GM12873 (cell line): ENCODE results near the gene HIP1.

Experiments used
- CTCF ChIP-seq: IDR thresholded peaks from 2 replicates; pipeline ENCODE4 v1.5.1; 2012; ENCODE audit warnings: low read depth, mild to moderate bottlenecking, moderate library complexity, low read length, control low read depth; ENCODE audit not compliant: insufficient read depth; ENCODE audit errors: missing control alignments

HIP1 gene

GRCh38 chr7:75699993-75700392, 38.7 kb downstream of the HIP1 start:
- TF ChIP-seq CTCF = no peak

- no peak for TF ChIP-seq CTCF
Observed at GRCh38 chr7:75698358-75698757, 40.4 kb downstream of the HIP1 start.

GRCh38 chr7:75696263-75697037, 42.3 kb downstream of the HIP1 start:
- no peak for TF ChIP-seq CTCF

- no peak for TF ChIP-seq CTCF
Observed at GRCh38 chr7:75694638-75695399, 43.9 kb downstream of the HIP1 start.

DNA sequence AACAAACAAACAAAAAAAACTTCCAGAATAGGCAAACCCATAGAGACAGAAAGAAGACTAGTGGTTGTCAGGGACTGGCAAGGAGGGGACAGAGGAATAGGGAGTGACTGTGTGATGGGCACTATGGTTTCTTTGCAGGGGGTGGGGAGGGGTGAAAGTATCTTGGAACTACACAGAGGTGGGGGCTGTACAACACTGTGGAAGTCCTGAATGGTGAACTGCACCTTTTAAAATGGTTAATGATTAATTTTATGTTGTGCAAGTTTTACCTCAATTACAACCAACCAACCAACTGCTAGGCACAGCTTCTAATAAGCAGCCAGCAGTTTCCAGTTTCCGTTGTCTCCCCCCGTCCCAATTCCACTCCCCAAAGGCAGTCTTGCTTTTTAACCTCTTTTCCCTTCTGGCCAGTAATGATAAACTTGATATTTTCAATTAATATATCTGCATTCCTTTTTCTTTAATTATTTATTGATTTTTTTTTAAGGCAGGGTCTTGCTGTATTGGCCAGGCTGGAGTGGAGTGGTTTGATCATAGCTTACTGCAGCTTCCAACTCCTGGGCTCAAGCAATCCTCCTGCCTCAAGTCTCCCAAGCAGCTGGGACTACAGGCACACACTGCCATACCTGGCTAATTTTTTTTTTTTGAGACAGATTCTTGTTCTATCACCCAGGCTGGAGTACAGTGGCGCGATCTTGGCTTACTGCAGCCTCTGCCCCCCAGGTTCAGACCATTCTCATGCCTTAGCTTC, 46.8 kb downstream of the HIP1 start:
- TF ChIP-seq CTCF = no peak

DNA sequence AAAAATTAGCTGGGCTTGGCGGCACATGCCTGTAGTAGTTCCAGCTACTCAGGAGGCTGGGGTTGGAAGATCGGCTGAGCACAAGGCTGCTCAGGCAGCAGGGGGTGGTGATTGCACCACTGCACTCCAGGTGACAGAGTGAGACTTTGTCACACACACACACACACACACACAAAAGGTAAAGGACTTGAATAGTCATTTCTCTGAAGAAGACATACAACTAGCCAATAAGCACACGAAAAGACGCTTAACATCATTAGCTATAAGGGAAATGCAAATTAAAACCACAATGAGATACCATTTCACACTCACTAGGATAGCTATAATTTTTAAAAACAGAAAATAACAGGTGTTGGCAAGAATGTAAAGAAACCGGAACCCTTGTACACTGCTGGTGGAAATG, 48.6 kb downstream of the HIP1 start:
- TF ChIP-seq CTCF = no peak
